Smooth muscle cell (in vitro differentiated cells): Measurements from ENCODE around the gene ARL3. TPM values are rescaled to one million over a fixed set of nuclear protein-coding genes. Genes with fewer than 3 reads are reported as not detected.
A peak's percentile ranks its signal among the peaks of the same experiment; 100 is the strongest.

ENCODE experiments used
- DNase-seq: peaks from one replicate; lab custom pipeline; 2025; ENCODE audit not compliant: unreplicated experiment; lab: John Stamatoyannopoulos, UW
- H2AFZ ChIP-seq: fragments of 200-600 bp; sonication (generic); 2 replicates; pipeline ENCODE4 v1.6.0; 2016; ENCODE audit warnings: antibody characterized with exemption, low read depth, mild to moderate bottlenecking
- H3F3A ChIP-seq: fragments of 200-600 bp; sonication (generic); 2 replicates; pipeline ENCODE4 v1.6.0; 2017; ENCODE audit warnings: antibody characterized with exemption, low read depth
- H3K27ac ChIP-seq: fragments of 200-600 bp; sonication (generic); 2 replicates; pipeline ENCODE4 v1.5.1; 2016; ENCODE audit warnings: low read depth, mild to moderate bottlenecking
- H3K27me3 ChIP-seq: fragments of 200-600 bp; sonication (generic); 2 replicates; pipeline ENCODE4 v1.6.1; 2016; ENCODE audit warnings: low read depth, mild to moderate bottlenecking
- H3K36me3 ChIP-seq: fragments of 200-600 bp; sonication (generic); 2 replicates; pipeline ENCODE4 v1.5.1; 2016; ENCODE audit warnings: low read depth
- H3K4me1 ChIP-seq: fragments of 200-600 bp; sonication (generic); 2 replicates; pipeline ENCODE4 v1.5.1; 2016; ENCODE audit warnings: low read depth
- H3K4me2 ChIP-seq: fragments of 200-600 bp; sonication (generic); 2 replicates; pipeline ENCODE4 v1.6.0; 2016; ENCODE audit warnings: mild to moderate bottlenecking
- H3K4me3 ChIP-seq: fragments of 200-600 bp; sonication (generic); 2 replicates; pipeline ENCODE4 v1.5.1; 2016; ENCODE audit warnings: mild to moderate bottlenecking
- H3K79me2 ChIP-seq: fragments of 200-600 bp; sonication (generic); 2 replicates; pipeline ENCODE4 v1.6.0; 2016; ENCODE audit warnings: low read depth, mild to moderate bottlenecking
- H3K9ac ChIP-seq: fragments of 200-600 bp; sonication (generic); 2 replicates; pipeline ENCODE4 v1.6.0; 2016; ENCODE audit warnings: low read depth
- H3K9me3 ChIP-seq: fragments of 200-600 bp; sonication (generic); replicated peaks from 2 replicates; pipeline ENCODE4 v1.5.1; 2016; ENCODE audit warnings: low read depth
- H4K20me1 ChIP-seq: fragments of 200-600 bp; sonication (generic); 2 replicates; pipeline ENCODE4 v1.6.0; 2016; ENCODE audit warnings: low read depth
- CTCF ChIP-seq: fragments of 200-600 bp; sonication (generic); IDR thresholded peaks from 2 replicates; pipeline ENCODE4 v1.5.1; 2017; ENCODE audit warnings: borderline replicate concordance, mild to moderate bottlenecking, antibody characterized with exemption; ENCODE audit not compliant: insufficient read depth, poor library complexity, severe bottlenecking
- WGBS: methylation state at CpG from one replicate; pipeline ENCODE4 v1.1.7; 2016; ENCODE audit warnings: low lambda C conversion rate; 5-methylcytosine and 5-hydroxymethylcytosine counted together
- polyA plus RNA-seq: library from polyadenylated mRNA; unstranded; fragments of >200 nt; fragmentation: Nextera tagmentation; extraction: Ambion mirVana; gene quantifications from 2 replicates; pipeline ENCODE4 v1.2.1, GENCODE V29; 2016
- total RNA-seq: library from RNA; depleted of rRNA; stranded (reverse); fragments of >200 nt; gene quantifications from 2 replicates; pipeline ENCODE4 v1.2.3, GENCODE V29; 2014

Gene ARL3
- total and polyA plus RNA-seq, 2 experiments from 2014 or later, result 12.7 to 30.2 TPM

- H3K27ac ChIP-seq, result peak within 1 kb of the TSS; percentile 95
- TF ChIP-seq CTCF, result peak; percentile 7
- DNase-seq, result no peak
- no peaks in the 10 kb centered on the region for H3K36me3 ChIP-seq
- H3F3A ChIP-seq, result peaks cover 32% of the 10 kb centered on the region
- H3K4me2 ChIP-seq, result peak within 1 kb of the TSS; percentile 100
- H3K27me3 ChIP-seq, result no peaks in the 10 kb centered on the region
- H2AFZ ChIP-seq, result no peak within 1 kb of the TSS
- peaks cover 44% of the 10 kb centered on the region for H4K20me1 ChIP-seq
- H3K9me3 ChIP-seq, result no peaks in the 10 kb centered on the region
- peak within 1 kb of the TSS; percentile 96 for H3K4me3 ChIP-seq
- under 1% methylated on average over 48 of the region's 80 CpGs for WGBS
- peak within 1 kb of the TSS; percentile 90 for H3K9ac ChIP-seq
- peaks cover 34% of the 10 kb centered on the region for H3K4me1 ChIP-seq
- peaks cover 43% of the 10 kb centered on the region for H3K79me2 ChIP-seq
These were observed 70.0 kb downstream of the ARL3 start, which contains the start of gene TRIM8 for GRCh38 chr10:102644066-102644645. TSS of gene TRIM8 (plus strand) at chr10:102644479. CDS start at chr10:102644618, 139 bp downstream.

GRCh38 chr10:102643336-102644065 is 70.7 kb downstream of the ARL3 start:
- Histone ChIP-seq H3K27me3 (no peaks in the 10 kb centered on the region), H2AFZ (no peak overlapping the region), H3F3A (peaks cover 32% of the 10 kb centered on the region), H3K4me2 (peak overlapping the region; percentile 100), H3K79me2 (peaks cover 36% of the 10 kb centered on the region), H3K9me3 (no peaks in the 10 kb centered on the region), H3K27ac (peak overlapping the region; percentile 95), H4K20me1 (peaks cover 37% of the 10 kb centered on the region), H3K4me3 (peak overlapping the region; percentile 96), H3K36me3 (no peaks in the 10 kb centered on the region), H3K4me1 (peaks cover 27% of the 10 kb centered on the region), H3K9ac (peak overlapping the region; percentile 90)
- 2% methylated on average over 31 of the region's 76 CpGs for whole genome bisulfite sequencing
- no peak for TF ChIP-seq CTCF
- no peak for DNase-seq

- no peak for TF ChIP-seq CTCF
These were observed 71.4 kb downstream of the ARL3 start for GRCh38 chr10:102642736-102643335.

More at GRCh38 chr10:102642736-102643335, 71.4 kb downstream of the ARL3 start:
- Histone ChIP-seq H3K27ac (peak overlapping the region; percentile 95), H3K4me1 (peaks cover 21% of the 10 kb centered on the region), H3K9ac (peak overlapping the region; percentile 90), H3K36me3 (no peaks in the 10 kb centered on the region), H4K20me1 (peaks cover 31% of the 10 kb centered on the region), H2AFZ (peak overlapping the region; percentile 49), H3K4me3 (peak overlapping the region; percentile 96), H3K4me2 (peak overlapping the region; percentile 100), H3K9me3 (no peaks in the 10 kb centered on the region), H3F3A (peaks cover 28% of the 10 kb centered on the region), H3K27me3 (no peaks in the 10 kb centered on the region), H3K79me2 (peaks cover 30% of the 10 kb centered on the region)
- no peak for DNase-seq
- WGBS, result under 1% methylated on average over 35 of the region's 45 CpGs
